H1 (cell line): ENCODE data around the gene EIF4E. TPM values are rescaled to one million over a fixed set of nuclear protein-coding genes. Genes with fewer than 3 reads are reported as not detected.

ENCODE experiments used
- CTCF ChIA-PET: fragments of 300-600 bp; sonication (Branson Sonifier 250); formaldehyde crosslinking; loops from one replicate; lab custom pipeline; 2021; ENCODE audit not compliant: partially characterized antibody; lab: Charles Lee
- POLR2A ChIA-PET: fragments of 300-600 bp; sonication (Branson Sonifier 250); formaldehyde crosslinking; loops from one replicate; lab custom pipeline; 2021; ENCODE audit warnings: inconsistent platforms; ENCODE audit not compliant: partially characterized antibody; lab: Charles Lee
- DNase-seq, 2 experiments: peaks; one replicate each; pipeline versions ENCODE4 v3.0.0 to v3.0.0-alpha.2; 2010 to 2022; ENCODE audit warnings: low spot score in 2 of 2, low read depth in 1 of 2, mixed read lengths in 1 of 2
- FAIRE-seq: peaks from 2 replicates; lab custom pipeline; 2011; peaks lifted over from hg19 to GRCh38; lab: Jason Lieb, UNC
- H2AFZ ChIP-seq: 2 replicates; pipeline ENCODE4 v1.8.1; 2012; ENCODE audit warnings: low read length, inconsistent platforms
- H2AK5ac ChIP-seq: 2 replicates; pipeline ENCODE4 v1.6.1; 2013; ENCODE audit warnings: low read depth, low read length
- H2BK120ac ChIP-seq: replicated peaks from 2 replicates; pipeline ENCODE3; 2013; ENCODE audit warnings: low read depth, low read length, inconsistent platforms
- H2BK12ac ChIP-seq: 2 replicates; pipeline ENCODE4 v1.6.1; 2013; ENCODE audit warnings: low read depth, low read length
- H2BK15ac ChIP-seq: 2 replicates; pipeline ENCODE4 v1.6.1; 2013; ENCODE audit warnings: low read length
- H2BK20ac ChIP-seq: 2 replicates; pipeline ENCODE4 v1.6.1; 2013; ENCODE audit warnings: low read length
- H2BK5ac ChIP-seq: 2 replicates; pipeline ENCODE4 v1.6.1; 2013; ENCODE audit warnings: low read depth, low read length
- H3K14ac ChIP-seq: 2 replicates; pipeline ENCODE4 v1.6.1; 2013; ENCODE audit warnings: inconsistent platforms; ENCODE audit not compliant: insufficient read length
- H3K18ac ChIP-seq: 2 replicates; pipeline ENCODE4 v1.6.1; 2013; ENCODE audit warnings: low read length; ENCODE audit errors: extremely low read depth
- H3K23ac ChIP-seq: 2 replicates; pipeline ENCODE4 v1.6.1; 2013; ENCODE audit warnings: inconsistent platforms; ENCODE audit not compliant: insufficient read length
- H3K23me2 ChIP-seq: 2 replicates; pipeline ENCODE4 v1.6.1; 2013; ENCODE audit warnings: low read depth, low read length
- H3K27ac ChIP-seq: 2 replicates; pipeline ENCODE4 v1.6.1; 2011; ENCODE audit warnings: low read depth, low read length, inconsistent platforms
- H3K27me3 ChIP-seq, 4 experiments: replicated peaks in 1 of 4; 1 replicate in 1 of 4; 2 replicates in 3 of 4; pipeline versions ENCODE4 v1.6.1 to v1.8.1; 2011 to 2013; ENCODE audit warnings: low read length in 3 of 4, mild to moderate bottlenecking in 3 of 4, inconsistent platforms in 2 of 4, mixed read lengths in 2 of 4, moderate library complexity in 1 of 4; ENCODE audit not compliant: control insufficient read depth in 3 of 4, insufficient read depth in 3 of 4; ENCODE audit errors: extremely low read depth in 1 of 4
- H3K36me3 ChIP-seq, 4 experiments: 2 replicates each; pipeline versions ENCODE4 v1.6.1 to v1.8.1; 2011 to 2013; ENCODE audit warnings: mild to moderate bottlenecking in 4 of 4, low read length in 3 of 4, moderate library complexity in 2 of 4, control low read depth in 1 of 4, inconsistent platforms in 1 of 4; ENCODE audit not compliant: insufficient read depth in 4 of 4, control insufficient read depth in 2 of 4
- H3K4ac ChIP-seq: replicated peaks from 2 replicates; pipeline ENCODE3; 2013; ENCODE audit warnings: low read length, low read depth, mixed read lengths, inconsistent platforms; ENCODE audit not compliant: insufficient read length
- H3K4me1 ChIP-seq, 4 experiments: replicated peaks in 1 of 4; 1 replicate in 1 of 4; 2 replicates in 3 of 4; pipeline versions ENCODE4 v1.6.1 to v1.8.1; 2011 to 2013; ENCODE audit warnings: low read length in 3 of 4, inconsistent platforms in 2 of 4, mixed read lengths in 1 of 4; ENCODE audit not compliant: insufficient read depth in 4 of 4, control insufficient read depth in 3 of 4
- H3K4me2 ChIP-seq, 2 experiments: 2 replicates each; pipeline versions ENCODE4 v1.6.1 to v1.8.1; 2011 to 2013; ENCODE audit warnings: low read depth in 2 of 2, low read length in 2 of 2, control low read depth in 1 of 2, inconsistent platforms in 1 of 2, mild to moderate bottlenecking in 1 of 2; ENCODE audit not compliant: insufficient read depth in 1 of 2
- H3K4me3 ChIP-seq, 4 experiments: fragments of 200-600, 300-600 bp in 1 of 4; sonication (generic), shearing (Covaris generic), sonication (Bioruptor Twin) in 1 of 4; 2 replicates each; pipeline versions ENCODE4 v1.5.1 to v1.8.1; 2011 to 2016; ENCODE audit warnings: low read length in 4 of 4, low read depth in 3 of 4, control low read depth in 2 of 4, inconsistent platforms in 2 of 4, mild to moderate bottlenecking in 2 of 4, mixed read lengths in 1 of 4, moderate library complexity in 1 of 4; ENCODE audit not compliant: insufficient read depth in 2 of 4; ENCODE audit errors: extremely low read depth in 1 of 4
- H3K56ac ChIP-seq: replicated peaks from 2 replicates; pipeline ENCODE3; 2013; ENCODE audit warnings: low read depth, mild to moderate bottlenecking, mixed read lengths, low read length, inconsistent platforms; ENCODE audit not compliant: insufficient read length
- H3K79me1 ChIP-seq: 2 replicates; pipeline ENCODE4 v1.6.1; 2013; ENCODE audit warnings: low read depth, low read length, control low read depth
- H3K79me2 ChIP-seq, 2 experiments: 2 replicates each; pipeline versions ENCODE4 v1.6.1 to v1.8.1; 2012 to 2013; ENCODE audit warnings: low read length in 2 of 2, mild to moderate bottlenecking in 2 of 2, inconsistent platforms in 1 of 2; ENCODE audit not compliant: insufficient read depth in 2 of 2, control insufficient read depth in 1 of 2
- H3K9ac ChIP-seq, 4 experiments: replicated peaks in 1 of 4; 1 replicate in 1 of 4; 2 replicates in 3 of 4; pipeline versions ENCODE4 v1.6.1 to v1.8.1; 2011 to 2013; ENCODE audit warnings: low read depth in 3 of 4, low read length in 3 of 4, control low read depth in 2 of 4, mild to moderate bottlenecking in 2 of 4, moderate library complexity in 2 of 4, inconsistent platforms in 1 of 4; ENCODE audit errors: extremely low read depth in 1 of 4
- H3K9me3 ChIP-seq, 2 experiments: 2 replicates each; pipeline versions ENCODE4 v1.6.1 to v1.8.1; 2012 to 2013; ENCODE audit warnings: mild to moderate bottlenecking in 2 of 2, moderate library complexity in 2 of 2, control low read depth in 1 of 2, inconsistent platforms in 1 of 2, low read depth in 1 of 2, low read length in 1 of 2, mixed read lengths in 1 of 2; ENCODE audit not compliant: insufficient read depth in 2 of 2
- H4K20me1 ChIP-seq, 2 experiments: replicated peaks in 1 of 2; 2 replicates each; pipeline versions ENCODE3 to v1.8.1; 2011 to 2013; ENCODE audit warnings: inconsistent platforms in 2 of 2, low read length in 2 of 2, mild to moderate bottlenecking in 1 of 2; ENCODE audit not compliant: insufficient read depth in 2 of 2, control insufficient read depth in 1 of 2
- H4K5ac ChIP-seq: 2 replicates; pipeline ENCODE4 v1.6.1; 2013; ENCODE audit warnings: low read length, low read depth, mixed read lengths, inconsistent platforms; ENCODE audit not compliant: insufficient read length
- H4K8ac ChIP-seq: 2 replicates; pipeline ENCODE4 v1.8.0; 2013; ENCODE audit warnings: mild to moderate bottlenecking, moderate library complexity, low read length, inconsistent platforms; ENCODE audit not compliant: insufficient read depth; ENCODE audit errors: extremely low read depth
- H4K91ac ChIP-seq: replicated peaks from 2 replicates; pipeline ENCODE3; 2013; ENCODE audit warnings: low read length, mixed read lengths, inconsistent platforms; ENCODE audit not compliant: insufficient read length
- CEBPB ChIP-seq: IDR thresholded peaks from 2 replicates; pipeline ENCODE4 v1.6.1; 2012; ENCODE audit warnings: low read depth, low read length
- CTBP2 ChIP-seq: IDR thresholded peaks from 2 replicates; pipeline ENCODE4 v1.7.0; 2011; ENCODE audit warnings: borderline replicate concordance, mild to moderate bottlenecking, moderate library complexity, mixed read lengths, low read length; ENCODE audit not compliant: insufficient read depth, insufficient read length
- EGR1 ChIP-seq: IDR thresholded peaks from 2 replicates; pipeline ENCODE4 v1.6.1; 2011; ENCODE audit warnings: low read depth, low read length, borderline replicate concordance
- HDAC6 ChIP-seq: IDR thresholded peaks from one replicate; pipeline ENCODE4 v1.7.1; 2012; ENCODE audit warnings: low read depth, mild to moderate bottlenecking, inconsistent platforms, low read length, moderate library complexity
- JUN ChIP-seq: IDR thresholded peaks from 2 replicates; pipeline ENCODE4 v1.6.1; 2011; ENCODE audit warnings: low read depth, mild to moderate bottlenecking, improper control_type of control experiment, low read length
- JUND ChIP-seq: IDR thresholded peaks from 2 replicates; pipeline ENCODE4 v1.6.1; 2011; ENCODE audit warnings: mild to moderate bottlenecking, improper control_type of control experiment, low read length
- MAFK ChIP-seq: IDR thresholded peaks from 2 replicates; pipeline ENCODE4 v1.6.1; 2012; ENCODE audit warnings: low read depth, mild to moderate bottlenecking, improper control_type of control experiment, low read length
- NANOG ChIP-seq: IDR thresholded peaks from 2 replicates; pipeline ENCODE4 v1.6.1; 2011; ENCODE audit warnings: low read length, low read depth, mild to moderate bottlenecking, inconsistent platforms; ENCODE audit not compliant: insufficient read depth, poor library complexity, severe bottlenecking
- RFX5 ChIP-seq: IDR thresholded peaks from 2 replicates; pipeline ENCODE4 v1.6.1; 2011; ENCODE audit warnings: low read depth, low read length, improper control_type of control experiment, borderline replicate concordance
- RNF2 ChIP-seq: fragments of 200-900, 300-1000 bp; sonication (generic); IDR thresholded peaks from 2 replicates; pipeline ENCODE4 v1.7.1; 2016; ENCODE audit warnings: borderline replicate concordance, low read depth, mild to moderate bottlenecking, antibody characterized with exemption, low read length; ENCODE audit not compliant: poor library complexity, severe bottlenecking; ENCODE audit errors: missing control alignments
- SIRT6 ChIP-seq: IDR thresholded peaks from one replicate; pipeline ENCODE4 v1.7.1; 2012; ENCODE audit warnings: low read length, inconsistent platforms
- SIX5 ChIP-seq: IDR thresholded peaks from 2 replicates; pipeline ENCODE4 v1.6.1; 2011; ENCODE audit warnings: mild to moderate bottlenecking, low read depth, low read length
- TAF7 ChIP-seq: optimal IDR thresholded peaks from 2 replicates; pipeline ENCODE3; 2011; ENCODE audit warnings: low read depth, mild to moderate bottlenecking, inconsistent platforms, low read length, moderate library complexity, borderline replicate concordance
- WGBS, 2 experiments: shearing (Covaris generic) in 1 of 2; methylation state at CpG; one replicate each; pipeline versions ENCODE4 v1.1.6 to v1.1.7; 2013 to 2015; ENCODE audit warnings: low lambda C conversion rate in 2 of 2, mixed read lengths in 2 of 2, inconsistent platforms in 1 of 2, low coverage in 1 of 2, missing lambda C conversion rate in 1 of 2; ENCODE audit not compliant: insufficient replicate concordance in 2 of 2, insufficient coverage in 1 of 2, insufficient read length in 1 of 2; ENCODE audit errors: extremely low coverage in 1 of 2, missing lambda C conversion rate in 1 of 2; 5-methylcytosine and 5-hydroxymethylcytosine counted together
- polyA plus RNA-seq, 7 experiments: library from polyadenylated mRNA; depleted of rRNA in 3 of 7; stranded (reverse) in 5 of 7; unstranded in 2 of 7; fragments of >200 nt in 5 of 7; fragments of 200-250 nt in 2 of 7; gene quantifications; 1 replicate in 5 of 7; 2 replicates in 1 of 7; 4 replicates in 1 of 7; pipeline versions ENCODE4 v1.2.1 to v1.2.3, GENCODE V29; 2011 to 2013; ENCODE audit warnings: missing spikeins in 2 of 7, mixed read lengths in 2 of 7
- total RNA-seq: library from RNA; stranded (reverse); fragmentation: NEBNext Ultra II Directional; extraction: Animal tissue kit (Norgen Biotek cat#: 25700); gene quantifications from 2 replicates; pipeline ENCODE4 v1.2.1, GENCODE V29; 2021

EIF4E gene
- total and polyA plus RNA-seq, 2 of the 8 experiments (the other 6 are each of a cell fraction or from before 2014, with no cell fraction given): 59.6 to 185 TPM

DNA sequence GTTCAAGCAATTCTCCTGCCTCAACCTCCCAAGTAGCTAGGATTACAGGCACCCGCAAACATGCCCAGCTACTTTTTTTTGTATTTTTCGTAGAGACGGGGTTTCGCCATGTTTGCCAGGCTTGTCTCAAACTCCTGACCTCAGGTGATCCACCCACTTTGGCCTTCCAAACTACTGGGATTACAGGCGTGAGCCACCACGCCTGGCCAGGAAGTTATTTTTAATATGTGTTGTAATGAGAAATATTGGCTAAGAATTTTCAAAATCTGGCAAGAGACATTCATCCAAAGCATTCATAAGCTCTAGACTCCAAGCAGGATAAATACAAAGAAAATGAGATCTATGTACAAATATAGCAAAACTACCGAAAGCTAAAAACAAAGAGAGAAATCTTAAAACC is 48.6 kb upstream of the EIF4E start:
- no peak overlapping the region for H2BK5ac ChIP-seq
- DNase-seq (no peak), FAIRE-seq (no peak)
- no peak overlapping the region for H3K4me2 ChIP-seq
- H3K4ac ChIP-seq: no peak overlapping the region
- 83% methylated on average over 7 of the region's 7 CpGs; no CpG with 5 or more reads in 1 of the 2 experiments for WGBS, 2 experiments
- no peak overlapping the region for H2AFZ ChIP-seq
- H3K27ac ChIP-seq: no peak overlapping the region
- no peak overlapping the region for H3K18ac ChIP-seq
- ChIA-PET POLR2A (interaction anchor here (1.1 to 1.3 kb wide), 3 partner anchors 18 to 52 kb away, joined by 3 to 6 read pairs (median 4); partner anchors contain the start of genes EIF4E and METAP1), CTCF (interaction anchor here (0.9 to 1.7 kb wide), 2 partner anchors 18 to 79 kb away, joined by 3 to 4 read pairs; partner anchors contain the start of gene METAP1)
- H3K79me2 ChIP-seq: no peaks in the 10 kb centered on the region
- no peaks in the 10 kb centered on the region for H3K9me3 ChIP-seq
- H3K56ac ChIP-seq: no peak overlapping the region
- no peaks in the 10 kb centered on the region for H3K36me3 ChIP-seq
- H4K5ac ChIP-seq: no peak overlapping the region
- H2AK5ac ChIP-seq: no peak overlapping the region
- H3K23ac ChIP-seq: no peak overlapping the region
- no peaks in the 10 kb centered on the region for H3K79me1 ChIP-seq
- no peak overlapping the region for H4K8ac ChIP-seq
- no peak overlapping the region for H3K14ac ChIP-seq
- H2BK12ac ChIP-seq: no peak overlapping the region
- H4K91ac ChIP-seq: no peak overlapping the region
- no peaks in the 10 kb centered on the region for H3K23me2 ChIP-seq
- H3K4me1 ChIP-seq: no peaks in the 10 kb centered on the region
- H3K4me3 ChIP-seq: no peak overlapping the region
- H3K9ac ChIP-seq: no peak overlapping the region
- TF ChIP-seq EGR1: no peak
- TF ChIP-seq SIX5: no peak
- no peak for TF ChIP-seq CEBPB
- no peak for TF ChIP-seq RNF2
- TF ChIP-seq SIRT6: no peak
- TF ChIP-seq HDAC6: no peak
- no peak for TF ChIP-seq NANOG
- no peak for TF ChIP-seq TAF7
- TF ChIP-seq MAFK: no peak
- no peak for TF ChIP-seq JUND
- TF ChIP-seq RFX5: no peak
- TF ChIP-seq JUN: no peak
- TF ChIP-seq CTBP2: no peak
- H2BK120ac ChIP-seq: no peak overlapping the region
- H2BK20ac ChIP-seq: no peak overlapping the region
- no peaks in the 10 kb centered on the region for H3K27me3 ChIP-seq
- no peak overlapping the region for H2BK15ac ChIP-seq
- no peaks in the 10 kb centered on the region for H4K20me1 ChIP-seq
